SH-SY5Y (cell line): Measurements from ENCODE around the gene FAM83F.

Experiments used
- GATA2 ChIP-seq: IDR thresholded peaks from 2 replicates; pipeline ENCODE4 v1.6.1; 2011; ENCODE audit warnings: mild to moderate bottlenecking, low read depth, low read length
- GATA3 ChIP-seq: IDR thresholded peaks from 2 replicates; pipeline ENCODE4 v1.6.1; 2011; ENCODE audit warnings: low read depth, mild to moderate bottlenecking, low read length, moderate library complexity

FAM83F gene

GRCh38 chr22:40088818-40089217 is 94.1 kb downstream of the FAM83F start:
- no peak for TF ChIP-seq GATA2
- no peak for TF ChIP-seq GATA3
